ENCODE results near the gene STIL.

DNA sequence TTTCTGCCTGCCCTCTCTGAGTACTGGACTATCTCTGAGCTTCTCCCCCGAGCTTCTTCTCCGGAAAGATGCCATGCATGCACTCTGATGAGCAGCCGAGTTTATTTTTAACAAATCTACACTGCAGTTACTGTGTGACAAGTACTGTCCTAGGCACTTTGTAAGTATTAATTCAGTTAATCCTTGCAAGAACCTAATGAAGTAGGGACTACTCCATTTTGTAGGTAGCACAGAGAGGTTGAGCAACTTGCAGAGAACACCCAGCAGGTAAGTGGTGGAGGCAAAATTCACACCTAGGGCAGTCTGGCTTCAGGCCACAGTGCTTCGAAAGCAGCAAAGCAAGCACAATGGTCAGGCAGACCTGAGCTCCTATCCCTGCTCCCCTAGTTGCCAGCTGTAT lies 78.1 kb downstream of the STIL start:
- TF ChIP-seq CTCF (IDR thresholded peaks at IDR 0.05) (no peak), POLR2A (IDR thresholded peaks at IDR 0.05) (no peak)
